Gastrocnemius medialis (tissue), 4 donors: Measurements from ENCODE around the gene MCFD2.

ENCODE experiments used
- POLR2A ChIP-seq, 2 donors: fragments of 450-650 bp; IDR thresholded peaks; one replicate each; pipeline ENCODE4 v1.6.1; 2017; ENCODE audit warnings: antibody characterized with exemption in 2 of 2, mild to moderate bottlenecking in 2 of 2, moderate library complexity in 2 of 2
- TF ChIP-seq, protein P1 (sequence below), 5 experiments: fragments of 450-650 bp in 3 of 5; fragments of 200-600 bp in 2 of 5; sonication (generic) in 2 of 5; IDR thresholded peaks in 4 of 5; conservative IDR thresholded peaks in 1 of 5; 1 replicate in 4 of 5; 2 replicates in 1 of 5; pipeline ENCODE4 v1.5.1; 2016 to 2019; ENCODE audit warnings: antibody characterized with exemption in 5 of 5, mild to moderate bottlenecking in 3 of 5, moderate library complexity in 3 of 5

DNA sequence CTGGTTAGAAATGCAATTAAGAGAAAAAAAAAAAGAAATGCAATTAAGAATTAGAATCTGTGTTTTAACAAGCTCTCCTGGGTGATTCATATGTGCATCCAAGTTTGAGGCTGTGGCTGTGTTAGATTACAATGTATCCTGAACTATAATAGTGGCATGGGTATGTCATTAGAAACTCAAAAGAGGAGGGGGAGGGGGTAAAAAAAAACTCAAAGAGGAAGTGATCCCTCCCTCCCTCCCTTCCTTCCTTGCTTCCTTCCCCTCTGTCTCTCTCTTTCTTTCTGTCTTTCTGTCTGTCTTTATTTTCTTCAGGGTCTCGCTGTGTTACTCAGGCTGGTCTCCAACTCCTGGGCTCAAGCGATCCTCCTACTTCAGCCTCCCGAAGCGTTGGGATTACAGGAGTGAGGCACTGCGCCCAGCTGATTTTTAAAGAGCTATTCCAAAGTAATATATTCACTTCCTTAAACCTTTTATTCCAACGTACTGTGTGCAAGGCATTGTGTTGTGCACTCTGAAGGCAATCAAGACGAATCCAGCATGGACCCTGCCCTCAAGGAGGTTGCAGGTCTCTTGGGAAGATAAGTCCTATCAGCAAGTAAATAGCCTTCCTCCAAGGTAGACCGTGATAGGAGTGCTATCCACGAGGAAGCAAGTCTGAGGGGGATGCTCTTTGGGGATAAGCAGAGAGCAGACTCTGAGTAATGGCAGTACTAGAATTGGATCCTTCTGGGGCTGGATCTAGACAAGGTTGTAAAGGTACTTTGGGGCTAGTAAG, 35.9 kb upstream of the MCFD2 start:
- TF ChIP-seq, protein P1, sequence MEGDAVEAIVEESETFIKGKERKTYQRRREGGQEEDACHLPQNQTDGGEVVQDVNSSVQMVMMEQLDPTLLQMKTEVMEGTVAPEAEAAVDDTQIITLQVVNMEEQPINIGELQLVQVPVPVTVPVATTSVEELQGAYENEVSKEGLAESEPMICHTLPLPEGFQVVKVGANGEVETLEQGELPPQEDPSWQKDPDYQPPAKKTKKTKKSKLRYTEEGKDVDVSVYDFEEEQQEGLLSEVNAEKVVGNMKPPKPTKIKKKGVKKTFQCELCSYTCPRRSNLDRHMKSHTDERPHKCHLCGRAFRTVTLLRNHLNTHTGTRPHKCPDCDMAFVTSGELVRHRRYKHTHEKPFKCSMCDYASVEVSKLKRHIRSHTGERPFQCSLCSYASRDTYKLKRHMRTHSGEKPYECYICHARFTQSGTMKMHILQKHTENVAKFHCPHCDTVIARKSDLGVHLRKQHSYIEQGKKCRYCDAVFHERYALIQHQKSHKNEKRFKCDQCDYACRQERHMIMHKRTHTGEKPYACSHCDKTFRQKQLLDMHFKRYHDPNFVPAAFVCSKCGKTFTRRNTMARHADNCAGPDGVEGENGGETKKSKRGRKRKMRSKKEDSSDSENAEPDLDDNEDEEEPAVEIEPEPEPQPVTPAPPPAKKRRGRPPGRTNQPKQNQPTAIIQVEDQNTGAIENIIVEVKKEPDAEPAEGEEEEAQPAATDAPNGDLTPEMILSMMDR (IDR thresholded peaks at IDR 0.05 in 4 of 5, conservative IDR thresholded peaks at IDR 0.05 in 1 of 5): no peak
- no peak for TF ChIP-seq POLR2A (IDR thresholded peaks at IDR 0.05)
